Neuronal stem cell (in vitro differentiated cells): ENCODE data around the gene CDC26.

Experiments used
- DNase-seq: peaks from one replicate; pipeline ENCODE4 v3.0.0-alpha.2; 2013; ENCODE audit warnings: low spot score
- H2AFZ ChIP-seq: one replicate; pipeline ENCODE4 v1.6.1; 2013; ENCODE audit warnings: mild to moderate bottlenecking, low read length, inconsistent platforms
- H2AK5ac ChIP-seq: 2 replicates; pipeline ENCODE4 v1.6.1; 2013; ENCODE audit warnings: low read depth, mild to moderate bottlenecking, inconsistent platforms, low read length, moderate library complexity, mixed read lengths
- H2BK120ac ChIP-seq: 2 replicates; pipeline ENCODE4 v1.6.1; 2013; ENCODE audit warnings: low read depth, mild to moderate bottlenecking, inconsistent platforms, low read length, moderate library complexity, mixed read lengths
- H2BK12ac ChIP-seq: one replicate; pipeline ENCODE4 v1.6.1; 2013; ENCODE audit warnings: low read length, inconsistent platforms
- H2BK15ac ChIP-seq: 2 replicates; pipeline ENCODE4 v1.6.1; 2013; ENCODE audit warnings: mild to moderate bottlenecking, low read length, inconsistent platforms, mixed read lengths
- H2BK5ac ChIP-seq: one replicate; pipeline ENCODE4 v1.6.1; 2013; ENCODE audit warnings: inconsistent platforms, mild to moderate bottlenecking, low read length, moderate library complexity
- H3K14ac ChIP-seq: one replicate; pipeline ENCODE4 v1.6.1; 2013; ENCODE audit warnings: low read length, inconsistent platforms
- H3K18ac ChIP-seq: 2 replicates; pipeline ENCODE4 v1.6.1; 2013; ENCODE audit warnings: low read length, inconsistent platforms
- H3K23ac ChIP-seq: 2 replicates; pipeline ENCODE4 v1.6.1; 2013; ENCODE audit warnings: low read depth, mild to moderate bottlenecking, mixed read lengths, low read length, inconsistent platforms; ENCODE audit not compliant: poor library complexity
- H3K27ac ChIP-seq: replicated peaks from 3 replicates; pipeline ENCODE4 v1.5.1; 2013; ENCODE audit warnings: low read length, inconsistent platforms
- H3K27me3 ChIP-seq, 3 experiments: 2 replicates each; pipeline ENCODE4 v1.6.1; 2013; ENCODE audit warnings: low read length in 3 of 3, mild to moderate bottlenecking in 2 of 3, inconsistent platforms in 1 of 3, low read depth in 1 of 3, mixed read lengths in 1 of 3, moderate library complexity in 1 of 3; ENCODE audit not compliant: control insufficient read depth in 3 of 3, insufficient read depth in 3 of 3
- H3K36me3 ChIP-seq, 2 donors: replicated peaks in 1 of 2; 2 replicates each; pipeline ENCODE4 v1.6.1; 2013; ENCODE audit warnings: low read length in 2 of 2; ENCODE audit not compliant: control insufficient read depth in 2 of 2, insufficient read depth in 2 of 2
- H3K4ac ChIP-seq: 2 replicates; pipeline ENCODE4 v1.6.1; 2013; ENCODE audit warnings: inconsistent platforms, mild to moderate bottlenecking, low read length, moderate library complexity
- H3K4me1 ChIP-seq, 2 donors: 1 replicate in 1 of 2; 2 replicates in 1 of 2; pipeline ENCODE4 v1.6.1; 2013; ENCODE audit warnings: low read length in 2 of 2, low read depth in 1 of 2; ENCODE audit not compliant: control insufficient read depth in 2 of 2, insufficient read depth in 1 of 2
- H3K4me2 ChIP-seq: one replicate; pipeline ENCODE4 v1.6.1; 2013; ENCODE audit warnings: mild to moderate bottlenecking, low read length, inconsistent platforms; ENCODE audit not compliant: insufficient read depth, poor library complexity, severe bottlenecking
- H3K4me3 ChIP-seq, 2 donors: 2 replicates each; pipeline ENCODE4 v1.5.1; 2013; ENCODE audit warnings: low read length in 2 of 2, mild to moderate bottlenecking in 2 of 2, inconsistent platforms in 1 of 2, moderate library complexity in 1 of 2
- H3K79me1 ChIP-seq: one replicate; pipeline ENCODE4 v1.6.1; 2013; ENCODE audit warnings: low read depth, mild to moderate bottlenecking, inconsistent platforms, low read length, moderate library complexity
- H3K9ac ChIP-seq: one replicate; pipeline ENCODE4 v1.6.1; 2013; ENCODE audit warnings: mild to moderate bottlenecking, low read depth, low read length, inconsistent platforms; ENCODE audit not compliant: poor library complexity
- H3K9me3 ChIP-seq, 2 donors: replicated peaks in 1 of 2; 2 replicates each; pipeline versions ENCODE3 to v1.6.1; 2013; ENCODE audit warnings: low read length in 2 of 2, mild to moderate bottlenecking in 2 of 2, inconsistent platforms in 1 of 2, low read depth in 1 of 2, mixed read lengths in 1 of 2, moderate library complexity in 1 of 2; ENCODE audit not compliant: control insufficient read depth in 2 of 2, insufficient read depth in 1 of 2
- H4K8ac ChIP-seq: one replicate; pipeline ENCODE4 v1.6.1; 2013; ENCODE audit warnings: low read depth, mild to moderate bottlenecking, inconsistent platforms, low read length, moderate library complexity
- H4K91ac ChIP-seq: one replicate; pipeline ENCODE4 v1.6.1; 2013; ENCODE audit warnings: low read length, low read depth, mild to moderate bottlenecking, inconsistent platforms; ENCODE audit not compliant: poor library complexity
- WGBS, 2 donors: extraction: QIAGEN DNeasy Blood & Tissue Kit; methylation state at CpG; one replicate each; pipeline ENCODE4 v1.1.7; 2013; ENCODE audit warnings: missing lambda C conversion rate in 2 of 2, mixed read lengths in 1 of 2; ENCODE audit not compliant: insufficient read length in 2 of 2, insufficient replicate concordance in 1 of 2; ENCODE audit errors: extremely low coverage in 2 of 2; 5-methylcytosine and 5-hydroxymethylcytosine counted together

The CDC26 gene

DNA sequence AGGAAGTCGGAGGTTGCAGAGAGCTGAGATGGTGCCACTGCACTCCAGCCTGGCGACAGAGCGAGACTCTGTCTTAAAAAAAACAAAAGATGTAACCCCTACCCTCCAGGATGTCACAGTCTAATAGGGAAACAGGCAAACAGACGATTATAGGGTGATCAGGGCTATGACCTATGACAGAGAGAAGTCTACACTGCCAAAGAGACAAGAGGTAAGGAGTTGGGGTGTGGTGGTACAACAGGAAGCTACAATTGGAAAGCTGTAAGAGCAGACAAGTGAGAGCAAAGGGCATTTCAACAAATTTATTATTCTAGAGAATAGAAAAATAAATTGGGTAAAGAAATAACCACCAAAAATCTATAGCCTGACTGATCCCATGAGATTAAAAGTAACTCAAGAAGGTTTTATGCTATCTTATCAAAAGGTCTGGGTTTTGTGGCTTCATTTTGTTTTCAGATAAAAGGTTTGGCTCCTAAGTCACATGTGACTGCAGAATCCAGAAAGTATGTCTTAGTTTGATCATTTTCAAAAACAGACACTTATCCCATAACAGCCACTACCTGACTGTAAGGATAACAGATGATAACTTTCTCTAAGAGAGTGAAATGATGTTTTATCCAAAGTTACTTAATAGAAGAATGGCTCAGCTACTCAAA is 7.3 kb downstream of the CDC26 start:
- H2BK5ac ChIP-seq: no peak overlapping the region
- no peak overlapping the region for H3K27ac ChIP-seq
- H2BK12ac ChIP-seq: no peak overlapping the region
- no peak overlapping the region for H4K8ac ChIP-seq
- H3K4me1 ChIP-seq: no peaks in the 10 kb centered on the region
- H3K14ac ChIP-seq: no peak overlapping the region
- DNase-seq: no peak
- H3K36me3 ChIP-seq: peaks cover 19 to 66% of the 10 kb centered on the region in 2 donors
- H3K4me2 ChIP-seq: no peak overlapping the region
- no peak overlapping the region for H2BK15ac ChIP-seq
- no peak overlapping the region for H2AK5ac ChIP-seq
- H3K9me3 ChIP-seq: no peaks in the 10 kb centered on the region
- WGBS, 2 donors: no CpG with 5 or more reads among the region's 4 CpGs
- H2BK120ac ChIP-seq: no peak overlapping the region
- no peak overlapping the region for H3K9ac ChIP-seq
- H3K4ac ChIP-seq: no peak overlapping the region
- H2AFZ ChIP-seq: no peak overlapping the region
- no peak overlapping the region for H4K91ac ChIP-seq
- no peak overlapping the region for H3K18ac ChIP-seq
- no peak overlapping the region for H3K23ac ChIP-seq
- no peaks in the 10 kb centered on the region for H3K79me1 ChIP-seq
- no peak overlapping the region for H3K4me3 ChIP-seq
- H3K27me3 ChIP-seq: no peaks in the 10 kb centered on the region

- Histone ChIP-seq H4K91ac (no peak overlapping the region), H2BK120ac (no peak overlapping the region), H3K4me3 (no peak overlapping the region), H2BK12ac (no peak overlapping the region), H2AFZ (no peak overlapping the region), H3K79me1 (no peaks in the 10 kb centered on the region), H3K14ac (no peak overlapping the region), H2BK5ac (no peak overlapping the region), H3K27me3 (no peaks in the 10 kb centered on the region), H3K36me3 (peaks cover 11 to 66% of the 10 kb centered on the region in 2 donors), H3K18ac (no peak overlapping the region), H2BK15ac (no peak overlapping the region), H2AK5ac (no peak overlapping the region), H3K27ac (no peak overlapping the region), H3K9ac (no peak overlapping the region), H3K23ac (no peak overlapping the region), H3K4me1 (no peaks in the 10 kb centered on the region), H3K9me3 (no peaks in the 10 kb centered on the region), H4K8ac (no peak overlapping the region), H3K4me2 (no peak overlapping the region), H3K4ac (no peak overlapping the region)
- DNase-seq: no peak
- WGBS, 2 donors: no CpG with 5 or more reads among the region's 3 CpGs
Observed at GRCh38 chr9:113266174-113266573, 9.2 kb downstream of the CDC26 start.

DNA sequence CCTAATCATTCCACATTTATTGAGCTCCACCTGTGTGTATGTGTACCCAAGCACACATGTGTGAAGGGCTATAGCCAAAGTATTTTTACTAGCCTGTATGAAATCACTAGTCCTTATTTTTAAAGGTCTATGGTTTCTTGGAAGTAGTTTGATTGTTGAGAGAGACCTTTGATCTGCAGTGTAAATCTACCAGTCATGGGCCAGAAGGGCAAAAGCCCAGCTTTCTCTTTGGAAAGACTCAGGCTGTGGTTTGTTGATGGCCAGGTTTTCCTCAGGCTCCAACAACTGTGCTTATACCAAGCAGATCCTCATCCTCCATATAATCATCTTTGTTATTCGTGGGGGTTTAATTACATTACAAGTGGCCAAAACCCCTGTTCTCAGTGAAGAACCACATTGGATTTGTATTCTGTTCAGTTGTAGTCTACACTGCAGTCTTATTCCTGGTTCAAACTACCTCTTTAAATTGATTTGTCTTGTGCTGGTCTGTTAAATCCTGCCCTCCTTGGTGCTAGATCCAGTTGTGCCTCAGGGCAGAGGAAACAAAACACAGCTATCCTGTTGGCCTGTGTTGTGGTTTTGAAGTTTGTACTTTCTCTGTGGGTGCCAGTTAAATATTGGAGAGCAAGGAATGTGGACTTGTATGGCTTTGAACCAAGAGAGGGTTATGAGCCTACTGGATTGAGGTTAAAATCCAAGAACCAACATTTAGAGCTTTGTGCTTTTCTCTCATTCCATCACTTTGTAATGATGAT is 13.3 kb downstream of the CDC26 start:
- Histone ChIP-seq H2AK5ac (no peak overlapping the region), H2BK120ac (no peak overlapping the region), H3K4ac (no peak overlapping the region), H4K91ac (no peak overlapping the region), H3K9me3 (no peaks in the 10 kb centered on the region), H2BK12ac (no peak overlapping the region), H2BK5ac (no peak overlapping the region), H3K18ac (no peak overlapping the region), H3K4me2 (no peak overlapping the region), H3K79me1 (no peaks in the 10 kb centered on the region), H3K27me3 (no peaks in the 10 kb centered on the region), H3K23ac (no peak overlapping the region), H3K4me3 (no peak overlapping the region), H3K36me3 (peaks cover 7 to 64% of the 10 kb centered on the region in 2 donors), H3K4me1 (no peaks in the 10 kb centered on the region), H3K27ac (no peak overlapping the region), H3K9ac (no peak overlapping the region), H4K8ac (no peak overlapping the region), H3K14ac (no peak overlapping the region), H2AFZ (no peak overlapping the region), H2BK15ac (no peak overlapping the region)
- no peak for DNase-seq
- no CpG with 5 or more reads among the region's 1 CpG for WGBS, 2 donors

DNA sequence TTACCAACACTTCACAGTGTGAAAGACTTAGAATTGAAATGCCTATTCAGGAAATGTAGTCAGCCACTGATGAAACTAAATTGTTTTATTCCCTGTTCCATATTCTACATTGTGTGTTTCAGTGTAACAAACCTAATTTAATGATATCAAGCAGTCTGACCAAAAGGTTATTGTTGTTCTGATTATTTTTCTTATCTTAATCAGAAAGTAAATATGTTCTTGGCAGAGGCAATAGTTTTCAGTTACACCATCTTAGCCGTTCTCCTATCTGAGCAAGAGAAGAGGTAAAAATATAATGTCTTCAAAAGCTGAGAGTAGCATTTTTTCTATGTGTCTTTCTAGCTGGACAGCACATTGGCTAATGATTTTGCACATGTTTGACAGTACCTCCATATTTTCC is 17.1 kb downstream of the CDC26 start:
- Histone ChIP-seq H3K18ac (no peak overlapping the region), H3K4ac (no peak overlapping the region), H3K4me3 (no peak overlapping the region), H3K23ac (no peak overlapping the region), H3K4me2 (no peak overlapping the region), H3K27me3 (no peaks in the 10 kb centered on the region), H2BK5ac (no peak overlapping the region), H2BK15ac (no peak overlapping the region), H3K9ac (no peak overlapping the region), H3K27ac (no peak overlapping the region), H3K36me3 (peaks cover 11 to 66% of the 10 kb centered on the region in 2 donors), H4K8ac (no peak overlapping the region), H2BK12ac (no peak overlapping the region), H3K9me3 (no peaks in the 10 kb centered on the region), H2AK5ac (no peak overlapping the region), H3K79me1 (no peaks in the 10 kb centered on the region), H2BK120ac (no peak overlapping the region), H4K91ac (no peak overlapping the region), H2AFZ (no peak overlapping the region), H3K4me1 (no peaks in the 10 kb centered on the region), H3K14ac (no peak overlapping the region)
- DNase-seq: no peak
- WGBS, 2 donors: no CpG with 5 or more reads among the region's 1 CpG
